Activated CD4-positive, alpha-beta T cell treated with anti-CD3 and anti-CD28 coated beads for 1 hour (primary cell): ENCODE data around the gene CLDN5.

Source experiments
- DNase-seq: peaks from one replicate; pipeline ENCODE4 v3.0.0-alpha.2; 2020

Gene CLDN5

DNA sequence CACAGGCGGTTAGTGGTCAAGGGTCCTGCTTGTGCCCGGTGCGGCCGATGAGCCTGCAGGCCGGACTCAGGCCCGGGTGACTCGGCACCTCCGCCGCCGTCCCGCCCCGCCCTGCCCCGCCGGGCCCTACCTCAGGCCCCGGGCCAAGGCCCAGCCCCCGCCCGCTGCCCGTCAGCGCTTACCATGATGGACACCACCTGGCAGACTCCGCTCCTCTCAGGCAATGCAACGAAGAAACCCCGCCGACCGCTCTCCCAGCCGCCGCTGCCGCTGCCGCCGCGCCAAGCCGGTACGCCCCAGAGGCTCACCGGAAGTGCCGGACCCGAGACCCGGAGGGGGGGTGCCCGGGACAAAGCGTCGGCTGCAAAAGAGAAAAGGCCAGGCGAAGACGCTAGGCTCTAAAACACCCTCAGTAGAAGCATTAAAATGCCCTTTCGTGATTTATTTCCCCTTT lies 45.3 kb downstream of the CLDN5 start, which contains the start of gene UFD1:
UFD1 (minus strand) TSS at position 293 of the 454 bp plus-strand sequence; CDS start at position 185, 108 bp downstream.
- peak; percentile 65 for DNase-seq

DNA sequence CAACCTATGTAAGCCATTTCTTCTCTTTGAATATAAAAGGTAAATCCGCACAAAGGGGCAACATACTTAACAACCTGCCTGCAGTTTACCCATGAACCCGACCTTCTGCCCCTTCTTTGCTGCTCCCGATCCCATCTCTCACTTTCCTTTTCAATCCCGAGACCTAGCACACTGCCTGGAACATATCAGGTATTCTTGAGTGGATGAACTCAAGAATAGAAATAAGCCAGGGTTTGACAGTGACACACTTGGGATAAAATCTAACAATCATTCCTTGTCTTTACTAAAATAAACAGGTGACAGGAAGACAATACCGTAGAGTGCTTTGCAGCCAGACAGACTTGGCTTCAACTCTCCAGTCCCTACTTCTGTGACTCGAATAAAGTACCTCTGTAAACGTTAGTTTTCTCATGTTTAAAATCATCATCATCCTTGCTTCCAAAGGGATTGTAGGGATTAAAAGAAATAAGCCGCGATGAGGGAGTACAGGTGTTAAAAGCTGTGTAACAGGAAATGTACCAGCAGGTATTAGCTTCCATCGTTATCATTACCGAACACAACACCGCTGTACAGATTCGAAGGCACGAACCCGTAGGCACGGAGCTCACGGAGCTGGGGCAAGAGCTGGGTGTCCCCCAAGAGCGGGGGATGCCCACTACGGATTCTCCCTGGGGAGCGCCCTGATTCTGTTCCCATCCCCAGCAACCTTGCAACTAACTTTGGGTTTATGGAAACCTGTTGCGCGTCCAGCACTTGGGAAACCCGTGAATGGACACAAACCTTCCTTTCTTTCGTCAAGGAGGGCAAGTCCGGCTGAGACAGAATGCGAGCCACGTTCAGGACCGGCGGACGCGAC lies 45.9 kb downstream of the CLDN5 start:
- no peak for DNase-seq

DNA sequence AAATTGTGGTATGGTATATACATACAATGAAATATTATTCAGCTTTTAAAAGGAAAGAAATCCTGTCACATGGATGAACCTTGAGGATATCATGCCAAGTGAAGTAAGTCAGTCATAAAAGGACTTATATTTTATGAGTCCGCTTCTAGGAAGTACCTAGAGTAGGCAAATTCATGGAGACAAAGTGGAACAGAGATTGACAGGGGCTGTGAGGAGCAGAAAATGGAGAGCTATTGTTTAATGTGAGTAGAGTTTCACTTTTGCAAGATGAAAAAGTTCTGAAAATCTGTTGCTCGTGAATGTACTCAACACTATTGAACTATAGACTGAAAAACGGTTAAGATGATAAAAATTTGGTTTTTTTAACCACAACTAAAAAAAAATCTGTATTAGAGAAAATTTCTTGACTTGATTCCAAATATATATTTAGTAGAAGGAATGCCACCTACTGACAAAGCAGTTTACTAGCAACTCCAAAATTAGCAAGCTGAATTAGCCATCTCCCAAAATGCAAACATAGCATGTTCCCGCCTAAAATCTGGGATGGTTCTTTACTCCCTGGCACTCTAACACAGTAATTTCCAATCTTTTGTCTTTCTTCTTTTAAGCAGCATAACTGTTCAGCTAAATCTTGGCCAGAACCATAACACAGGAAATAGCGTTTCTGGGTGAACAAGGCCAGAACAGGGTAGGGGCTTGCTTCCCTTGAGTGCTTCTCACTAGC lies 46.7 kb downstream of the CLDN5 start:
- DNase-seq: no peak

GRCh38 chr22:19476023-19476422 lies 48.2 kb downstream of the CLDN5 start:
- DNase-seq: no peak

GRCh38 chr22:19473578-19473977 lies 50.6 kb downstream of the CLDN5 start:
- DNase-seq: no peak
